ENCODE measurements around the gene PFDN1.

The PFDN1 gene

DNA sequence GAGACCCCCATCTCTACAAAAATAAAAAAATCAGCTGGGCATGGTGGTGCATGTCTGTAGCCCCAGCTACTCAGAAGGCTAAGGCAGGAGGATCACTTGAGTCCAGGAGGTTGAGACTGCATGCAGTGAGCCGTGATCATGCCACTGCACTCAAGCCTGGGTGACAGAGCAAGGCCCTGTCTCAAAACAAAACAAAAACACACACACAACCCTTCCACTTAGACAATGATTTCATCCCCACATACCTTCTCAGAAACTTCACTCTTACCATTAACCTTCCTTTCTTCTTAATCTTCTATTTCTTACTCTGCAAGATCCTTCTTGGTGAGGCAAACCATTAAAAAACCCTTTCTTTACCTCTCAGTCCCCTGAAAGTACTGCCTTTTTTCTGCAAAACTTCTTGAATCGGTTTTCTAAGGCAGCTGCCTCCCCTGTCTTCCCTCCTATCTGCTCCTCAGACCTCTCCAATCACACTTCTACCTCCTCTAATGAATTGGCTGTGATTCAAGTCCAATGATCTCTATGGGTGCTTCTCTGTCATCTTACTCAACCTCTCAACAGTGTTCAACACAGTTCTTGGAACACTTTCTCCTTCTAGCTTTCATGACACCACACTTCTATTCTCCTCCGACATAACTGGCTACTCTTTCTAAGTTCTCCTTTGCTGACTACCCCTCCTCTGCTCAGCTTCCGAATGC is 47.3 kb downstream of the PFDN1 start:
- no peak for TF ChIP-seq ARNTL (CRISPR knock-in tag; IDR thresholded peaks at IDR 0.05; ENCODE audit: borderline replicate concordance, low read depth)
- TF ChIP-seq PPARA (CRISPR knock-in tag; IDR thresholded peaks at IDR 0.05; ENCODE audit: borderline replicate concordance), result no peak
- TF ChIP-seq ESRRG (CRISPR knock-in tag; IDR thresholded peaks at IDR 0.05), result no peak
- TF ChIP-seq GLIS3 (CRISPR knock-in tag; IDR thresholded peaks at IDR 0.05), result no peak
- TF ChIP-seq ZNF565 (CRISPR knock-in tag; conservative IDR thresholded peaks at IDR 0.05; ENCODE audit: low read depth), result no peak
- TF ChIP-seq ZNF70 (CRISPR knock-in tag; IDR thresholded peaks at IDR 0.05), result no peak
- TF ChIP-seq RARB (CRISPR knock-in tag; IDR thresholded peaks at IDR 0.05), result no peak
- no peak for TF ChIP-seq TOX (CRISPR knock-in tag; IDR thresholded peaks at IDR 0.05; ENCODE audit: borderline replicate concordance)
- TF ChIP-seq, protein P1, sequence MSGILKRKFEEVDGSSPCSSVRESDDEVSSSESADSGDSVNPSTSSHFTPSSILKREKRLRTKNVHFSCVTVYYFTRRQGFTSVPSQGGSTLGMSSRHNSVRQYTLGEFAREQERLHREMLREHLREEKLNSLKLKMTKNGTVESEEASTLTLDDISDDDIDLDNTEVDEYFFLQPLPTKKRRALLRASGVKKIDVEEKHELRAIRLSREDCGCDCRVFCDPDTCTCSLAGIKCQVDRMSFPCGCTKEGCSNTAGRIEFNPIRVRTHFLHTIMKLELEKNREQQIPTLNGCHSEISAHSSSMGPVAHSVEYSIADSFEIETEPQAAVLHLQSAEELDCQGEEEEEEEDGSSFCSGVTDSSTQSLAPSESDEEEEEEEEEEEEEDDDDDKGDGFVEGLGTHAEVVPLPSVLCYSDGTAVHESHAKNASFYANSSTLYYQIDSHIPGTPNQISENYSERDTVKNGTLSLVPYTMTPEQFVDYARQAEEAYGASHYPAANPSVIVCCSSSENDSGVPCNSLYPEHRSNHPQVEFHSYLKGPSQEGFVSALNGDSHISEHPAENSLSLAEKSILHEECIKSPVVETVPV (CRISPR knock-in tag; IDR thresholded peaks at IDR 0.05), result no peak
- TF ChIP-seq, protein P2, sequence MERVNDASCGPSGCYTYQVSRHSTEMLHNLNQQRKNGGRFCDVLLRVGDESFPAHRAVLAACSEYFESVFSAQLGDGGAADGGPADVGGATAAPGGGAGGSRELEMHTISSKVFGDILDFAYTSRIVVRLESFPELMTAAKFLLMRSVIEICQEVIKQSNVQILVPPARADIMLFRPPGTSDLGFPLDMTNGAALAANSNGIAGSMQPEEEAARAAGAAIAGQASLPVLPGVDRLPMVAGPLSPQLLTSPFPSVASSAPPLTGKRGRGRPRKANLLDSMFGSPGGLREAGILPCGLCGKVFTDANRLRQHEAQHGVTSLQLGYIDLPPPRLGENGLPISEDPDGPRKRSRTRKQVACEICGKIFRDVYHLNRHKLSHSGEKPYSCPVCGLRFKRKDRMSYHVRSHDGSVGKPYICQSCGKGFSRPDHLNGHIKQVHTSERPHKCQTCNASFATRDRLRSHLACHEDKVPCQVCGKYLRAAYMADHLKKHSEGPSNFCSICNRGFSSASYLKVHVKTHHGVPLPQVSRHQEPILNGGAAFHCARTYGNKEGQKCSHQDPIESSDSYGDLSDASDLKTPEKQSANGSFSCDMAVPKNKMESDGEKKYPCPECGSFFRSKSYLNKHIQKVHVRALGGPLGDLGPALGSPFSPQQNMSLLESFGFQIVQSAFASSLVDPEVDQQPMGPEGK (CRISPR knock-in tag; IDR thresholded peaks at IDR 0.05; ENCODE audit: borderline replicate concordance), result no peak
- ATAC-seq, result no peak

DNA sequence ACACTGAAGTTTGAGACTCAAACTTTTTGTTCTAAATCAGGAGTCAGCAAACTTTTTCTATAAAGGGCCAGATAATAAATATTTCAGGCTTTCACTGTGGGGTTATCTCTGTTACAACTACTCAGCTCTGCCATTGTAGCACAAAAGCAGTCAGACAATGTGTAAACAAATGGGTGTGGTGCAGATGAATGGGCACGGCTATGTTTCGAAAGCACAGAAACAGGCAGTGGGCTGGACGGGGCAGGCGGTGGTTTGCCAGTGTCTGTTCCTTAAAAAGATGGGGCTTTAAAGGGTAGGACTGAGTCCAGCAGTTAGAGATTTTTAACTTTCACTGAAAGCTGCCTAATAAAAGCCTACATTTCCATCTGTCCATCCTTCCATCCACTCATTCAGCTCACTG is 48.9 kb downstream of the PFDN1 start:
- TF ChIP-seq OSR1 (CRISPR knock-in tag; IDR thresholded peaks at IDR 0.05) (no peak), PPARA (CRISPR knock-in tag; IDR thresholded peaks at IDR 0.05; ENCODE audit: borderline replicate concordance) (no peak), ZNF565 (CRISPR knock-in tag; conservative IDR thresholded peaks at IDR 0.05; ENCODE audit: low read depth) (no peak), GLIS3 (CRISPR knock-in tag; IDR thresholded peaks at IDR 0.05) (no peak), ZFP3 (CRISPR knock-in tag; IDR thresholded peaks at IDR 0.05) (no peak), RARB (CRISPR knock-in tag; IDR thresholded peaks at IDR 0.05) (no peak), TCF4 (CRISPR knock-in tag; IDR thresholded peaks at IDR 0.05; ENCODE audit: borderline replicate concordance) (no peak), TOX (CRISPR knock-in tag; IDR thresholded peaks at IDR 0.05; ENCODE audit: borderline replicate concordance) (no peak)
- TF ChIP-seq, protein P3, sequence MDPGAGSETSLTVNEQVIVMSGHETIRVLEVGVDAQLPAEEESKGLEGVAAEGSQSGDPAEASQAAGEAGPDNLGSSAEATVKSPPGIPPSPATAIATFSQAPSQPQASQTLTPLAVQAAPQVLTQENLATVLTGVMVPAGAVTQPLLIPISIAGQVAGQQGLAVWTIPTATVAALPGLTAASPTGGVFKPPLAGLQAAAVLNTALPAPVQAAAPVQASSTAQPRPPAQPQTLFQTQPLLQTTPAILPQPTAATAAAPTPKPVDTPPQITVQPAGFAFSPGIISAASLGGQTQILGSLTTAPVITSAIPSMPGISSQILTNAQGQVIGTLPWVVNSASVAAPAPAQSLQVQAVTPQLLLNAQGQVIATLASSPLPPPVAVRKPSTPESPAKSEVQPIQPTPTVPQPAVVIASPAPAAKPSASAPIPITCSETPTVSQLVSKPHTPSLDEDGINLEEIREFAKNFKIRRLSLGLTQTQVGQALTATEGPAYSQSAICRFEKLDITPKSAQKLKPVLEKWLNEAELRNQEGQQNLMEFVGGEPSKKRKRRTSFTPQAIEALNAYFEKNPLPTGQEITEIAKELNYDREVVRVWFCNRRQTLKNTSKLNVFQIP (CRISPR knock-in tag; IDR thresholded peaks at IDR 0.05; ENCODE audit: borderline replicate concordance, low read depth), result no peak
- TF ChIP-seq, protein P4, sequence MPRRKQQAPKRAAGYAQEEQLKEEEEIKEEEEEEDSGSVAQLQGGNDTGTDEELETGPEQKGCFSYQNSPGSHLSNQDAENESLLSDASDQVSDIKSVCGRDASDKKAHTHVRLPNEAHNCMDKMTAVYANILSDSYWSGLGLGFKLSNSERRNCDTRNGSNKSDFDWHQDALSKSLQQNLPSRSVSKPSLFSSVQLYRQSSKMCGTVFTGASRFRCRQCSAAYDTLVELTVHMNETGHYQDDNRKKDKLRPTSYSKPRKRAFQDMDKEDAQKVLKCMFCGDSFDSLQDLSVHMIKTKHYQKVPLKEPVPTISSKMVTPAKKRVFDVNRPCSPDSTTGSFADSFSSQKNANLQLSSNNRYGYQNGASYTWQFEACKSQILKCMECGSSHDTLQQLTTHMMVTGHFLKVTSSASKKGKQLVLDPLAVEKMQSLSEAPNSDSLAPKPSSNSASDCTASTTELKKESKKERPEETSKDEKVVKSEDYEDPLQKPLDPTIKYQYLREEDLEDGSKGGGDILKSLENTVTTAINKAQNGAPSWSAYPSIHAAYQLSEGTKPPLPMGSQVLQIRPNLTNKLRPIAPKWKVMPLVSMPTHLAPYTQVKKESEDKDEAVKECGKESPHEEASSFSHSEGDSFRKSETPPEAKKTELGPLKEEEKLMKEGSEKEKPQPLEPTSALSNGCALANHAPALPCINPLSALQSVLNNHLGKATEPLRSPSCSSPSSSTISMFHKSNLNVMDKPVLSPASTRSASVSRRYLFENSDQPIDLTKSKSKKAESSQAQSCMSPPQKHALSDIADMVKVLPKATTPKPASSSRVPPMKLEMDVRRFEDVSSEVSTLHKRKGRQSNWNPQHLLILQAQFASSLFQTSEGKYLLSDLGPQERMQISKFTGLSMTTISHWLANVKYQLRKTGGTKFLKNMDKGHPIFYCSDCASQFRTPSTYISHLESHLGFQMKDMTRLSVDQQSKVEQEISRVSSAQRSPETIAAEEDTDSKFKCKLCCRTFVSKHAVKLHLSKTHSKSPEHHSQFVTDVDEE (CRISPR knock-in tag; IDR thresholded peaks at IDR 0.05), result no peak
- ATAC-seq, result no peak

DNA sequence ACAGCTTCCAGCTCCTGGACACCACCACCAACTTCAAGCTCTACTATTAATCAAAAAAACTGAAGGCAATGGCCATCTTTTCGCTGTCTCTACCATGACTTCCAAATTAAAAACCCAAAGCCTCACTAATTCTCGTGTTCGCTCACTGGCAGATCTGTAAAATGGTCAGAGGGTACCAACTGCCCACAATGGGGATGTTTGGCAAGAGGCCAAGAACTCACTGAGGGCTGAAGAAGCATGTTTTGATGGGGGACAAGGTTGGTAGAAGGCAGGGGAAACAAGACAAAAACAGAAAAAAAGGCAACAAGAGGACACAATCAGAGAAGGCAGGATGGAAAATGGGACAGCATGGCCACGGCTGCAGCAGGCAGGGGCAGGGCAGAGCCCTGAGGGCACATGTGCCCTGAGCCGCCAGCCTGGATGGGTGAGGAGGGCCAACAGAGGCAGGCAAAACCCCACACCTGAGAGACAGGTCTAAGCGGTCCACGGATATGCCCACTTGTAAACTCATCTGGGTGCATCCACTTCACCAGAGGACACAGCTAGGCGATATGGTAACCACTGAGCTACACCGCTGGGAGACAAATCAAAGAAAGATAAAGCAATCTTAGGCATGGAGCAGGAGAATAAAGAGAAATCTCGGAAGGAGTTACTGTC is 50.3 kb downstream of the PFDN1 start:
- ATAC-seq, result no peak
- TF ChIP-seq ZFP3 (CRISPR knock-in tag; IDR thresholded peaks at IDR 0.05) (no peak), ZNF70 (CRISPR knock-in tag; IDR thresholded peaks at IDR 0.05) (no peak), GLIS3 (CRISPR knock-in tag; IDR thresholded peaks at IDR 0.05) (no peak), ESRRG (CRISPR knock-in tag; IDR thresholded peaks at IDR 0.05) (no peak), ISL1 (CRISPR knock-in tag; IDR thresholded peaks at IDR 0.05) (no peak), SNAI2 (CRISPR knock-in tag; IDR thresholded peaks at IDR 0.05) (no peak), ZNF8 (CRISPR knock-in tag; IDR thresholded peaks at IDR 0.05) (no peak), TOX (CRISPR knock-in tag; IDR thresholded peaks at IDR 0.05; ENCODE audit: borderline replicate concordance) (no peak), RARB (CRISPR knock-in tag; IDR thresholded peaks at IDR 0.05) (no peak)
- TF ChIP-seq, protein P1 (CRISPR knock-in tag; IDR thresholded peaks at IDR 0.05), result no peak
- TF ChIP-seq, protein P4 (CRISPR knock-in tag; IDR thresholded peaks at IDR 0.05), result no peak
- TF ChIP-seq, protein P5, sequence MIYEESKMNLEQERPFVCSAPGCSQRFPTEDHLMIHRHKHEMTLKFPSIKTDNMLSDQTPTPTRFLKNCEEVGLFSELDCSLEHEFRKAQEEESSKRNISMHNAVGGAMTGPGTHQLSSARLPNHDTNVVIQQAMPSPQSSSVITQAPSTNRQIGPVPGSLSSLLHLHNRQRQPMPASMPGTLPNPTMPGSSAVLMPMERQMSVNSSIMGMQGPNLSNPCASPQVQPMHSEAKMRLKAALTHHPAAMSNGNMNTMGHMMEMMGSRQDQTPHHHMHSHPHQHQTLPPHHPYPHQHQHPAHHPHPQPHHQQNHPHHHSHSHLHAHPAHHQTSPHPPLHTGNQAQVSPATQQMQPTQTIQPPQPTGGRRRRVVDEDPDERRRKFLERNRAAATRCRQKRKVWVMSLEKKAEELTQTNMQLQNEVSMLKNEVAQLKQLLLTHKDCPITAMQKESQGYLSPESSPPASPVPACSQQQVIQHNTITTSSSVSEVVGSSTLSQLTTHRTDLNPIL (CRISPR knock-in tag; IDR thresholded peaks at IDR 0.05; ENCODE audit: low read depth), result no peak

Measured in SK-N-SH treated with all-trans-retinoic acid at 6 μM for 48 hours (cell line).